GM12875 (cell line): ENCODE measurements around the gene IFI44L.

Experiments
- H3K4me3 ChIP-seq: one replicate; pipeline ENCODE4 v1.5.1; 2011; ENCODE audit warnings: low read depth, low read length, control low read depth
- CTCF ChIP-seq: IDR thresholded peaks from 2 replicates; pipeline ENCODE4 v1.5.1; 2011; ENCODE audit warnings: low read depth, mild to moderate bottlenecking, control low read depth, inconsistent platforms, low read length, moderate library complexity, borderline replicate concordance; ENCODE audit not compliant: insufficient read depth

IFI44L gene

DNA sequence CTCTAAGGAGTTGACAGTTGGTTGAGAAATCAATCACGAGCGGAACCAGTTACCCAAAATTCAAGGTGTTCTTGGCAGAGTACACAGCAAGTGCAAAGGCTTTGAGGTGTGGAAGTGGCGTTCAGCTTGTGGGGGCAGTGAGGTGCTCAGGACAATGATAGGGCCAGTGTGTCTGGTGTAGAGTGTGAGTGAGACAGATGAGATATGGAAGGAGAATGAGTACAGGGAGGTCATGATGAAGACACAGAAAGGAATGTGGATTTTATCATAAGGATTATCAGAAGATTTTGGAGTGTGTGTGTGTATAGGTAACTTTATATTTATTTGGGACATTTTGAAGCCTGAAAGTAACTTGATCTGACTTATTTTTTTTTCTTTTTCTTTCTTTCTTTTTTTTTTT lies 70.3 kb downstream of the IFI44L start:
- no peak for TF ChIP-seq CTCF
- H3K4me3 ChIP-seq = no peak overlapping the region

- TF ChIP-seq CTCF = no peak
- no peak overlapping the region for H3K4me3 ChIP-seq
These were observed 71.9 kb downstream of the IFI44L start for GRCh38 chr1:78691995-78692747.
